Sciatic nerve (tissue), 2 donors: ENCODE results near the gene NELFE. TPM values are rescaled to one million over a fixed set of nuclear protein-coding genes. Genes with fewer than 3 reads are reported as not detected.
"Not testable (repeated sequence)": the region's sequence is repeated elsewhere in the genome, so short reads cannot be mapped to it uniquely, and the experiment has no call there.

Source experiments
- ATAC-seq: fragments of 200-7000 bp; cut with Tn5 transposase; one replicate; pipeline ENCODE4 v1.9.1; 2020; ENCODE audit warnings: mild to moderate bottlenecking, moderate library complexity
- DNase-seq: peaks from one replicate; pipeline ENCODE4 v3.0.0-alpha.2; 2020; ENCODE audit warnings: low spot score
- intact Hi-C: fragments of 100-400 bp; cut with DNase I; formaldehyde crosslinking; loops from one replicate; pipeline ENCODE4 v1.14.2; 2022
- total RNA-seq: library from RNA; stranded (reverse); fragmentation: NEBNext Ultra II Directional; extraction: Animal tissue kit (Norgen Biotek cat#: 25700); gene quantifications from one replicate; pipeline ENCODE4 v1.2.1, GENCODE V29; 2021
- donor health status: DM: no; HTN: no; CAD: no.
- donor health status: DM: no; HTN: no; CAD: no.

The NELFE gene
- total RNA-seq, 1 donor from 2014 or later, result 55.1 TPM

- ATAC-seq, result no peak
- intact Hi-C loops, result no loop called here
- DNase-seq, result no peak
These were observed 2.0 kb downstream of the NELFE start for GRCh38 chr6:31956796-31957195.

GRCh38 chr6:31954511-31954910, 4.3 kb downstream of the NELFE start:
- DNase-seq (no peak), ATAC-seq (no peak)
- intact Hi-C loops, result loop anchor here (5.0 kb wide), 1 partner anchor 52 kb away; the partner anchor contains the start of gene ZBTB12

- intact Hi-C loops, result loop anchor here (5.0 kb wide), 1 partner anchor 51 kb away; the partner anchor contains the start of gene ZBTB12
- ATAC-seq (no peak), DNase-seq (no peak)
These were observed 5.9 kb downstream of the NELFE start for GRCh38 chr6:31952890-31953289.

GRCh38 chr6:31952140-31952805, 6.5 kb downstream of the NELFE start:
- ATAC-seq, result peak; percentile 78
- intact Hi-C loops, result loop anchor here (5.0 kb wide), 1 partner anchor 50 kb away; the partner anchor contains the start of gene ZBTB12
- DNase-seq, result peak; percentile 78

- DNase-seq (no peak), ATAC-seq (no peak)
- intact Hi-C loops, result loop anchor here (5.0 kb wide), 1 partner anchor 48 kb away; the partner anchor contains the start of gene ZBTB12
These were observed 8.7 kb downstream of the NELFE start for GRCh38 chr6:31949926-31950548.

- intact Hi-C loops, result no loop called here
- ATAC-seq, result no peak
- DNase-seq, result no peak
These were observed 9.9 kb downstream of the NELFE start for GRCh38 chr6:31948753-31949413.

GRCh38 chr6:31948306-31948705, 10.5 kb downstream of the NELFE start:
- intact Hi-C loops, result no loop called here
- ATAC-seq, result no peak
- no peak for DNase-seq

- DNase-seq (no peak), ATAC-seq (no peak)
- intact Hi-C loops, result no loop called here
These were observed 10.9 kb downstream of the NELFE start for GRCh38 chr6:31947864-31948263.

- no peak for ATAC-seq
- no peak for DNase-seq
- intact Hi-C loops, result no loop called here
These were observed 11.6 kb downstream of the NELFE start for GRCh38 chr6:31947070-31947675.

- intact Hi-C loops, result no loop called here
These were observed 12.3 kb downstream of the NELFE start for GRCh38 chr6:31946370-31946885.

GRCh38 chr6:31945507-31946369, 13.0 kb downstream of the NELFE start, which contains the start of gene CFB:
TSS of gene CFB (plus strand) at chr6:31946095. CDS start at chr6:31946222, 127 bp downstream.
- DNase-seq, result peak; percentile 87
- intact Hi-C loops, result no loop called here
- ATAC-seq, result peak; percentile 91

More at GRCh38 chr6:31946370-31946885, 12.3 kb downstream of the NELFE start:
- ATAC-seq (no peak), DNase-seq (no peak)

GRCh38 chr6:31945154-31945506, 13.6 kb downstream of the NELFE start:
- DNase-seq (no peak), ATAC-seq (no peak)
- intact Hi-C loops, result no loop called here

- no peak for DNase-seq
- no peak for ATAC-seq
- intact Hi-C loops, result no loop called here
These were observed 15.0 kb downstream of the NELFE start for GRCh38 chr6:31943742-31944141.

GRCh38 chr6:31940256-31940664, 18.5 kb downstream of the NELFE start:
- no peak for DNase-seq
- no peak for ATAC-seq
- intact Hi-C loops, result no loop called here

- intact Hi-C loops, result no loop called here
- DNase-seq, result no peak
- ATAC-seq, result no peak
These were observed 22.9 kb downstream of the NELFE start for GRCh38 chr6:31935823-31936222.

- DNase-seq, result no peak
- intact Hi-C loops, result no loop called here
- no peak for ATAC-seq
These were observed 23.8 kb downstream of the NELFE start for GRCh38 chr6:31935021-31935420.

GRCh38 chr6:31933537-31933936, 25.2 kb downstream of the NELFE start:
- ATAC-seq, result peak; percentile 36
- DNase-seq, result no peak
- intact Hi-C loops, result no loop called here

- not testable (repeated sequence) for ATAC-seq
These were observed 26.6 kb downstream of the NELFE start for GRCh38 chr6:31932137-31932536.

More at GRCh38 chr6:31932137-31932536, 26.6 kb downstream of the NELFE start:
- intact Hi-C loops, DNase-seq: not testable (repeated sequence)
